Ovary (tissue), 9 donors: Measurements from ENCODE around the gene BLOC1S1. TPM values are rescaled to one million over a fixed set of nuclear protein-coding genes. Genes with fewer than 3 reads are reported as not detected.

Source experiments
- DNase-seq, 5 donors: peaks; one replicate each; pipeline ENCODE4 v3.0.0-alpha.2; 2019 to 2020
- H3K27ac ChIP-seq, 2 donors: fragments of 200-600 bp; one replicate each; pipeline versions ENCODE4 v1.5.1 to v1.8.0; 2019 to 2022
- H3K27me3 ChIP-seq: fragments of 200-600 bp; one replicate; pipeline ENCODE4 v1.8.0; 2022
- H3K36me3 ChIP-seq: fragments of 200-600 bp; sonication (generic); one replicate; pipeline ENCODE4 v1.5.1; 2019
- H3K4me1 ChIP-seq: one replicate; pipeline ENCODE4 v1.8.1; 2013; ENCODE audit warnings: mild to moderate bottlenecking, moderate library complexity; ENCODE audit not compliant: insufficient read depth
- H3K4me3 ChIP-seq: fragments of 200-600 bp; sonication (generic); one replicate; pipeline ENCODE4 v1.5.1; 2017
- H3K9me3 ChIP-seq, 2 donors: fragments of 200-600 bp in 1 of 2; sonication (generic) in 1 of 2; one replicate each; pipeline versions ENCODE4 v1.5.1 to v1.8.1; 2013 to 2019; ENCODE audit warnings: mild to moderate bottlenecking in 1 of 2, moderate library complexity in 1 of 2
- EP300 ChIP-seq: sonication (generic); formaldehyde crosslinking; IDR thresholded peaks from one replicate; pipeline ENCODE4 v1.6.1; 2017; ENCODE audit warnings: antibody characterized with exemption
- POLR2A ChIP-seq: fragments of 450-650 bp; IDR thresholded peaks from one replicate; pipeline ENCODE4 v1.6.1; 2017; ENCODE audit warnings: antibody characterized with exemption, mild to moderate bottlenecking, moderate library complexity
- WGBS, 3 donors: extraction: QIAGEN DNeasy Blood & Tissue Kit in 1 of 3; methylation state at CpG; one replicate each; pipeline versions ENCODE4 v1.1.5 to v1.1.7; 2013 to 2017; 5-methylcytosine and 5-hydroxymethylcytosine counted together
- intact Hi-C, 4 donors: fragments of 100-400 bp; cut with DNase I; formaldehyde crosslinking; loops; one replicate each; pipeline versions ENCODE4 v1.11.0 to v1.15.1; 2022 to 2023
- polyA plus RNA-seq, 2 donors: library from polyadenylated mRNA; stranded (reverse); fragments of 200-250 nt in 1 of 2; fragments of 350-450 nt in 1 of 2; fragmentation: Illumina TruSeq in 1 of 2; extraction: RNeasy Lipid Tissue Mini Kit (QIAGEN cat#74804) in 1 of 2; gene quantifications; one replicate each; pipeline ENCODE4 v1.2.3, GENCODE V29; 2013 to 2014
- total RNA-seq, 7 donors: library from RNA; depleted of rRNA in 2 of 7; stranded (reverse); fragments of >200 nt in 2 of 7; fragmentation: NEBNext Ultra II Directional in 3 of 7; extraction: Animal tissue kit (Norgen Biotek cat#: 25700) in 3 of 7; gene quantifications; one replicate each; pipeline versions ENCODE4 v1.1.0 to v1.2.4, GENCODE V29; 2016 to 2023
- TF ChIP-seq, protein P1 (sequence below), 3 donors: fragments of 450-650 bp in 2 of 3; fragments of 200-600 bp in 1 of 3; IDR thresholded peaks; one replicate each; pipeline versions ENCODE4 v1.5.1 to v1.8.0; 2016 to 2022; ENCODE audit warnings: antibody characterized with exemption in 3 of 3, mild to moderate bottlenecking in 1 of 3
- donor health status: DM: no; HTN: no; CAD: no; lungs with moderate emphysema.
- donor health status: DM: no; HTN: no; CAD: no.
- donor health status: Bipolar disorder and iron deficiency.
- donor health status: DM: yes; HTN: yes; CAD: no.
- donor health status: DM: no; HTN: no; CAD: no.
- donor health status: DM: yes; HTN: yes; CAD: no.

BLOC1S1 gene
- total and polyA plus RNA-seq, 9 donors = 96.0 to 214 (median 120) TPM

DNA sequence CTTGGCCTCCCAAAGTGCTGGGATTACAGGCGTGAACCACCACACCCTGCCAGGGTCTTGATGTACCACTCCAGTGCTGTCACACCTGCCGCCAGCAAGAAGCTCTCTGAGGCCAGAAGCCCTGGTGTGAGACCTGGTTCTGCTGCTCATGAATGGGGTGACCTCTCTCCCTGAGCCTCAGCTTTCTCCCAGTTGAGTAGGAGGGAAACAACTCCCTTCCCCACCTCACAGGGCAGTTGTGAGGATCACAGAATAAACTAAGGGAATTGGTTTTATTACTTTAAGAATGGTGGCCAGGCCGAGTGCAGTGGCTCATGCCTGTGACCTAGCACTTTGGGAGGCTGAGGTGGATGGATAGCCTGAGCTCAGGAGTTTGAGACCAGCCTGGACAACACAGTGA, 18.7 kb downstream of the BLOC1S1 start:
- Histone ChIP-seq H3K27ac (no peak overlapping the region), H3K4me3 (no peak overlapping the region), H3K27me3 (no peaks in the 10 kb centered on the region), H3K9me3 (no peaks in the 10 kb centered on the region), H3K4me1 (peaks cover 2% of the 10 kb centered on the region), H3K36me3 (no peaks in the 10 kb centered on the region)
- intact Hi-C loops = loop anchor here in 3 of 4 donors (5.0 to 10.0 kb wide), 3 partner anchors 193 to 900 kb away; partner anchors contain the start of genes BAZ2A (in 1 of the 3) and PYM1 (in 1 of the 3)
- WGBS, 3 donors = 82 to 94% (median 91%) methylated on average over 3 of the region's 3 CpGs
- TF ChIP-seq POLR2A (no peak), EP300 (no peak)
- TF ChIP-seq, protein P1, sequence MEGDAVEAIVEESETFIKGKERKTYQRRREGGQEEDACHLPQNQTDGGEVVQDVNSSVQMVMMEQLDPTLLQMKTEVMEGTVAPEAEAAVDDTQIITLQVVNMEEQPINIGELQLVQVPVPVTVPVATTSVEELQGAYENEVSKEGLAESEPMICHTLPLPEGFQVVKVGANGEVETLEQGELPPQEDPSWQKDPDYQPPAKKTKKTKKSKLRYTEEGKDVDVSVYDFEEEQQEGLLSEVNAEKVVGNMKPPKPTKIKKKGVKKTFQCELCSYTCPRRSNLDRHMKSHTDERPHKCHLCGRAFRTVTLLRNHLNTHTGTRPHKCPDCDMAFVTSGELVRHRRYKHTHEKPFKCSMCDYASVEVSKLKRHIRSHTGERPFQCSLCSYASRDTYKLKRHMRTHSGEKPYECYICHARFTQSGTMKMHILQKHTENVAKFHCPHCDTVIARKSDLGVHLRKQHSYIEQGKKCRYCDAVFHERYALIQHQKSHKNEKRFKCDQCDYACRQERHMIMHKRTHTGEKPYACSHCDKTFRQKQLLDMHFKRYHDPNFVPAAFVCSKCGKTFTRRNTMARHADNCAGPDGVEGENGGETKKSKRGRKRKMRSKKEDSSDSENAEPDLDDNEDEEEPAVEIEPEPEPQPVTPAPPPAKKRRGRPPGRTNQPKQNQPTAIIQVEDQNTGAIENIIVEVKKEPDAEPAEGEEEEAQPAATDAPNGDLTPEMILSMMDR (IDR thresholded peaks at IDR 0.05) = no peak
- no peak for DNase-seq

DNA sequence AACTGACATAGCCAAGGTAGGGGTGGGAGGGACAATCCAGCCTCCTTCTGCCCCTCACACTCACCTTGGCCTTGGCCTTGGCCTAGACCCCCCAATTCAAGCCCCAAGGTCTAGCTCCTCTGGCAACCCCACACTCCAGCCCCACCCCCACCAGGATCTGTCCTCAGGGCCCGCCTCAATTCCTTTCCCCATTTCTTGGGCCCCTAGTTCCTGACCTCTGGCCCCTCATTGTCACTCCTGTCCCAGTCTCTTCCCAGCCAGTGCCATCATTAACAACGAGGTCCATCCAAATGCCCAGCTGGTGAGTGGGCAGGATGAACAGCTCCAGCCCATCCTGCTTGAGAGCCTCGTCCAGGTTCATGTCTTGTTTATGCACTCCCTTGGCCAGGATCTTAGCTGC, 20.2 kb downstream of the BLOC1S1 start:
- intact Hi-C loops = loop anchor here in 2 of 4 donors (5.0 to 10.0 kb wide), 2 partner anchors 196 to 899 kb away; partner anchors contain the start of genes BAZ2A (in 1 of the 2) and DGKA (in 1 of the 2)
- TF ChIP-seq EP300 (no peak), POLR2A (no peak)
- TF ChIP-seq, protein P1 (IDR thresholded peaks at IDR 0.05) = no peak
- Histone ChIP-seq H3K4me1 (no peaks in the 10 kb centered on the region), H3K9me3 (no peaks in the 10 kb centered on the region), H3K4me3 (no peak overlapping the region), H3K27me3 (no peaks in the 10 kb centered on the region), H3K27ac (no peak overlapping the region), H3K36me3 (no peaks in the 10 kb centered on the region)
- DNase-seq = no peak
- 29 to 39% (median 37%) methylated on average over 3 of the region's 3 CpGs for WGBS, 3 donors

DNA sequence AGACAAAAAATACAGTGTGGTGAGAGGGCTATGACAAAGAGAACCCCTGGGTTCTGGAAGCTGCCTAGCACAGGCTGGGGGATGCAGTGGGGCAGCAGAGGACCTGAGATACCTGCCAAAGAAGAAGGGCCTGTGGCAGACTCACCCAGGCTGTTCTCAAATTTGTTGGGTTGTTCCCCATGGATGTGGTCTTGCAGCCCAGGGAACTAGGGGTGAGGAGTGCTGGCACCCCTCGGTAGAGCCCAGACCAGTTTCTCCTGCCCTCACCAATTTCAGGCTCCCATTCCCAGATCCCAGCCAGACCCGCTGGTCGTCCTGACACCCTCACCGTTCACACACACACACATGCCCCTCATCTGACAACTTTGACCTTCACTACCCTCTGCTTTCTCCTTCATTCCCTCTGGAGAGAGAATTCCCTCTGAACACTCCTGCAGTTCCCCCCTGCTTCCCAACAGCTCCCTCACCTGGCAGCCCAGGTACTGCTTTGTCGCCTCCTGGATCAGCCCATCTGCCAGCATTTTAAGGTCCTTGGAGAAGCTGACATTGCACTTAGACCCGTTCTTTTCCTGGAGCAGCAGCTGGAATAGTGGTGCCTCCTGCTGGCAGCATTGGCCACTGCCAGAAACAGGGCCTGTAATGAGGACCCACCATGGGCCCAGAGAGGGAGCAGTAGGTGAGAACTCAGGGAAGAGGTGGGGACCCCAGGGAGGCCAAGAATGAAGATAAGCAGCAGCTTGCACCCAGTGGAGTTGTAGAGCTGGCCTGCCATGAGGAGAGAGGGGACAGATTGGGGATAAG, 21.1 kb downstream of the BLOC1S1 start:
- Histone ChIP-seq H3K36me3 (no peaks in the 10 kb centered on the region), H3K27ac (peak overlapping the region in 1 of 2 donors; percentile 75), H3K4me3 (no peak overlapping the region), H3K4me1 (no peaks in the 10 kb centered on the region), H3K27me3 (no peaks in the 10 kb centered on the region), H3K9me3 (no peaks in the 10 kb centered on the region)
- WGBS, 3 donors = 25 to 38% (median 25%) methylated on average over 6 of the region's 6 CpGs
- DNase-seq = peak in 2 of 5 donors; percentile 66
- intact Hi-C loops = loop anchor here in 2 of 4 donors (5.0 to 10.0 kb wide), 2 partner anchors 195 to 898 kb away; partner anchors contain the start of genes BAZ2A (in 1 of the 2) and DGKA (in 1 of the 2)
- TF ChIP-seq EP300 (no peak), POLR2A (no peak)
- TF ChIP-seq, protein P1 (IDR thresholded peaks at IDR 0.05) = peak in 2 of 3 donors; percentile 29 to 33

GRCh38 chr12:55737581-55738122, 21.8 kb downstream of the BLOC1S1 start:
- WGBS, 3 donors = 2 to 10% (median 3%) methylated on average over 4 of the region's 4 CpGs
- no peaks in the 10 kb centered on the region for H3K4me1 ChIP-seq
- no peaks in the 10 kb centered on the region for H3K36me3 ChIP-seq
- no peaks in the 10 kb centered on the region for H3K9me3 ChIP-seq
- H3K4me3 ChIP-seq = no peak overlapping the region
- DNase-seq = no peak
- H3K27me3 ChIP-seq = no peaks in the 10 kb centered on the region
- peak overlapping the region in 1 of 2 donors; percentile 75 for H3K27ac ChIP-seq
- TF ChIP-seq POLR2A (no peak), EP300 (no peak)
- TF ChIP-seq, protein P1 (IDR thresholded peaks at IDR 0.05) = no peak
- intact Hi-C loops = loop anchor here in 3 of 4 donors (2.0 to 10.0 kb wide), 4 partner anchors 195 to 897 kb away; partner anchors contain the start of genes BAZ2A (in 1 of the 3) and DGKA (in 1 of the 3)
